GM19035 (cell line): ENCODE results near the gene MYBPH.

Experiments
- ATAC-seq: cut with Tn5 transposase; IDR thresholded peaks from one replicate; pipeline ENCODE4 v1.9.1; 2021; ENCODE audit not compliant: unreplicated experiment

MYBPH gene

DNA sequence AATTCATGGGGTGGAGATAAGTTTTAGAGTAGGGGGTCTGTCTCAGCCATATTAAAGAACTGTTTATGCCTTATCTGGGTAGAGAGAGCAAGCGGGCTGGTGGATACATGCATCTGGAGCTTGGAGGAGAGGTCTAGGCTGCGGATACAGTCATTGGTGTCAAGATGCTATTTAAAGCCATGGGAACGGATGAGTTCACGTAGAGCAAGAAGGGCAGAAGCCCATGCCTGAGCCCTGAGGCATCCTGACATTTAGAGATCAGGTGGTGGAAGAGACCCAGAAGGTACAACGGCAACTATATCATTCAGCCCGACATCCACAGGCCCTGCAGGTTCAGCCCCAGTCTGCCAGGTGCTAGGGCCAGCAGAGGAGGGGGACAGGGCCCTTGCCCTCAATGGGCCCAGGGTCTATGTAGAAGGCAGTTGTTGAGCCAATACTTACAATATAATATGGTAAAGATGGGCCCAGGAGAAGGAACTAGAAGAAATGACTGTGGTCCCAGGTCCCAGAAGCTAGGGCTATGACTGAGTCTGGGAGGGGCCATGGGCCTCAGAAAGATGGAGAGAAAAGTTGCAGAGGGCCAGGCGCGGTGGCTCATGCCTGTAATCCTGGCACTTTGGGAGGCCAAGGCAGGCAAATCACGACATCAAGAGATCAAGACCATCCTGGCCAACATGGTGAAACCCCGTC lies 26.0 kb upstream of the MYBPH start:
- no peak for ATAC-seq

DNA sequence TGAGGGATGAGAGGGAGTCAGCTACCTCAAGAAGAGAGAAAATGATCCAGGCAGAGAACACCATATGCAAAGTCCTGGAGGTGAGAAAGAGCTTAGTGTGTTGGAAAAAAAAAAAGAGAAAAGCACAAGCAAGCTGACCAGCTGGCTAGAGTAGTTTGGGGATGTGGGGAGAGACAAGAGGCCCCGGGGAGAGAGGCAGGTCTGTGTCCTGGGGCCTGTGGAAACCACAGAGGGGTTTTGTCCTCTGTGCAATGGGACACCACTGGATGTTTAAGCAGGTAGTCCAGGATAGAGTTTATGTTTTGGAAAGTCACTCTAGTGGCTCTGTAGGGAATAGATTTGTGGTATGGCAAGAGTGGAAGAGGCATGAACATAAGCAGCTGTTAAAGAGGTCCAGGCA lies 25.3 kb upstream of the MYBPH start:
- no peak for ATAC-seq

DNA sequence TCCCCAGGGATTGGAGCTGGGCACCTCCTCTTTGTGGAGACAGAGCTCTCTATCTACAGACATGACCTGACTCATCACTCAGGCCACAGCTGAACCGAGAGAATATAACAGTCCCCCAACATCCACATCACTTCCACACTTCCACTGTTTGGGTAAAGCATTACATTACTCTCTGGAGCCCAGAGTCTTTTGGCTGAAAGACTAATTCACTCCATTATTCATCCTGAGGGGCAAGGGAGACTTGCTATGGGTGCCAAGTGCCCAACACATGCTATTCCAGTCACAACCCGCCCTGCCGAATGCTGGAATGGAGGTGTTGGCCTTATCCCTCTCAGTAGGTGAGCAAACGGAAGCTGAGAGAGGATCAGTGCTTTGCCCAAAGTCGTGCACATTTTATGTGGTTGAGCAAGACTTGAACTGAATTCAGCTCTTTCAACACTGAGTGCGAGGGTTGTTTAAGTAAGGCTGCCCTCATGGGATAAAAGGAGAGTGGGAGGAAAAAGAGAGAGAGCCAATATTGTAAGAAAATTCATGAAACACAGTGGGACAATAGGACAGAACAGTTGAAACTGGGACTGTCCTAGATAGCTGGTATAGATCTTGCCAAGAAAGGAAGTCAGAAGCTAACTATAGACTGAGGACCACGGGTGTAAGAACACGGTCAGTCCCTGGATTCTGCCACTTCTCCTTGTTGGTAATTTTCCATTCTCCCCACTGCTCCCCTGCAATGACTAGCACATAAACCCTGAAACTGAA lies 24.4 kb upstream of the MYBPH start:
- no peak for ATAC-seq

GRCh38 chr1:203199481-203199815 lies 23.8 kb upstream of the MYBPH start:
- no peak for ATAC-seq

- ATAC-seq = no peak
Observed at GRCh38 chr1:203199002-203199401, 23.4 kb upstream of the MYBPH start.

- ATAC-seq = no peak
Observed at GRCh38 chr1:203197625-203198024, 22.0 kb upstream of the MYBPH start.

DNA sequence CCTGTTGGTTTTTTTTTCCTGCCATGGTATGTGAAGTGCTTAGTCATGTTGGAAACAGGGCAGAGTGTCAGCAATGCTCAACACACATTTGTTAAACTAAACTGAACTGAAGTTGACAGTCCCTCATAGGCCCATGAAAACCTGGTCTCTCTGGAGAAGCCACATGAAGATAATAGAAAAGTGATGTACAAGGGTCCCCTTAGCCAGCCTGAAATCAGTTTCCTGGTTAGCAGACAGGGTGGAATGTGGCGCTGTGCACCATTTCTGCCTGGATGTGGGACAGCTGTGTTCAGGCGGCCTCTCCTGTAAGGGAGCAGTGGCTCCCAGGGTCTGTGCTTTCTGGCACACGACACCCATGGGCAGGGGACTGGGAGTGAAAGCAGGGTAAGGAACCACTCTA lies 20.7 kb upstream of the MYBPH start:
- ATAC-seq = no peak

DNA sequence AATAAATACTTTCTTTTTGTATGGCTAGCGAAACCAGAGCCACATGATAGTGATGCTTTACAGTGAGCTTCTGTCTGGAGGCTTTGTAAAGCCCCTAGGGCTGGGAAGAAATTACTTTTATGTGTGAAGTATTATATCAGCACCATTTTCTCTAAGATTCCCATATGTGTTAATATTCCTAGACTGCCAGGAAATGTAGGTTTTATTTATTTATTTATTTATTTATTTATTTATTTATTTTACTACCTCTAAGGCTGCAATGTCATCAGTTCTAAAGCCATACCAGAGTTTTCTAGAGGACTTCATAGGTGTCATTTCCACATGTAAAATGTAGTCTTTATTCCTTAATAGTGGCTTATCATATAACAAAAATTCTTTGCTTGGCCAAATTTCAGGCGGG lies 15.3 kb upstream of the MYBPH start:
- ATAC-seq = no peak

DNA sequence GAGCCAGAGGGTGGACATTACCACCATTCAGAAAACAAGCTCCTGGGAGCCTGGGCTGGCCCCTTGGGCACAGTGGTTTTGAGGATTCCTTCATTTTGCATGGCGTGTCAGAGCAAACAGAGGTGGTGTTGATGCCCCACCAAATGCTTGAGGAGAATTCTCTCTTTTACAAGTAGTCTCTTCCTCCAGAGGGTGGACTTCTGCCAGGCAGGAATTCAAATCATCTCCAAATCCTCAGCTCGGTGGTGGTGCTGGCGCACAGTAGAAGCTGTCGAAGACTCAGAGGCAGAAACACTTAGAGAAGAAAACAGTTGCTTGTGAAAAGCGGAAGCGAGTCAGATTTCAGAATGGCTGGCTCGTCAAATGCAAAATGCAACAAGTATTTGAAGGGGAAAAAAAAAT lies 14.3 kb upstream of the MYBPH start:
- no peak for ATAC-seq

DNA sequence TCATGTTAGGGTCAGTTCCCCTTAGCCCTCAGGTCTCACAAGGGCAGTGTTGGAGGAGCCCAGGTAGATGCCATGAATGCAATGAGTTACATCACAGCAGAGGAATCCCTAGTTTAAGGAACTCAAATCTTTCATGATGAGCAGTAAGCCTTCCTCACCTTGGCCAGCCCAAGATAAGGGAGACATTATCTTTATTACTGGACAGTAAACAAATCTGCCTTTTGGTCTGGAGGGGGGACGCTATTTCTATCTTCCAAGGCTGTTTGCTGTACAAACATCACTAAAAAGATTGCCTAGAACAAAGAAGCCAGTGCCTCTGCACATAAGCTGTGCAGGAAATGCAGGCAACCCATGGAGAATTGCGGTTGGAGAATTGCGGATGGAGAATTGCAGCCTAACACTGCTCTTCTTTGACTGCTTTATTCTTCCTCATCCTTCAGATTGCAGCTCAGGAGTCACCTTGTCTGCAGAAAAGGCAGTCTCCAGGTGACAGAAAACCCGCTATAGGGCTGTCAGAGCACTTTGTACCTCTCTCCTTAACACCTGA lies 13.1 kb upstream of the MYBPH start:
- ATAC-seq = no peak

DNA sequence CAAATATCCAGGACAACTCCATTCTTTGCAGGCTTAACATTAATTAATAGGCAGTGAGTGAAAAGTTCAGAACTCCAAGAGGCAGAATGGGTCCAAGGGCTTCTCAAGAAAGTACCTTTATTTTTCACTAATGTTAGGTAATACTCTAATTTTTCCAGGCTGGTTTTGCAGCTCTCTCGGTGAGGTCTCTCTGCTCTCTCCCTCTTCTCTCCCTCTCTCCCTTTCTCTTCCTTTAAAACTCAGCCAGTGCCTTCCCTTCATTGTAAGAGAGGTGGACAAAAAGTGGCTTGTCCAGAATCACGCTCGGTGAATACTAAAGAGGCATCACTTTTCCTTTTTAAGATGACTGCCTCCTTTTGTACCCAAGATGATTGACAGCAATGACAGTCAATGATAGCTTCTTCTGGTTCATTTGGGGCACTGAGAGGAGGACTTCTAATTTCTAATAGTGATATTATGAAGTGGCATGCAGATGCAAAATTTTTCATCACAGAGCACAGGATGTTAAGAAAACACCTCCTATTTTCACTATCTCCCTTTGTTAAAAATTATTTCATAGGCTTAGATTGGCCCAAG lies 12.2 kb upstream of the MYBPH start:
- no peak for ATAC-seq

DNA sequence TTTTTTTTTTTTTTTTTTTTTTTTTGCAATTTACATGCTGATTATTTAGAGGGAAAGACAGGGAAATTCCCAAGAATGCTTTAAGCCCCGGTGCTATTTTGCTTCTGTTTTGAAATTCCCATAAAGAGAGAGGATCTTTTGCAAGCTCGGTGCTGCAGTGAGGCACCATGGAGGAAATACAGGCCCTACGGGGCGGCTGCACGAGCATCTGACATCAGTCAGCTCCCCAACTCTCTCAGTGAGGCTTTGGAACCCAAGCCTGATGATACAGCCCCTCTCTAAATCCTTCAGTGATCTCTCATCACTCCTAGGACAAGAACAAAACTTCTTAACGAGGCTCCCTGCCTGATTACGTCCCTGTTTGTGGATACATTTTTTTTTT lies 11.7 kb upstream of the MYBPH start:
- ATAC-seq = no peak

- ATAC-seq = no peak
Observed at GRCh38 chr1:203186446-203187303, 11.0 kb upstream of the MYBPH start, which contains the start of gene CHI3L1. CHI3L1 (minus strand) TSS chr1:203186704; CDS start chr1:203186623, 81 bp downstream.

- ATAC-seq = no peak
Observed at GRCh38 chr1:203186091-203186445, 10.4 kb upstream of the MYBPH start.

DNA sequence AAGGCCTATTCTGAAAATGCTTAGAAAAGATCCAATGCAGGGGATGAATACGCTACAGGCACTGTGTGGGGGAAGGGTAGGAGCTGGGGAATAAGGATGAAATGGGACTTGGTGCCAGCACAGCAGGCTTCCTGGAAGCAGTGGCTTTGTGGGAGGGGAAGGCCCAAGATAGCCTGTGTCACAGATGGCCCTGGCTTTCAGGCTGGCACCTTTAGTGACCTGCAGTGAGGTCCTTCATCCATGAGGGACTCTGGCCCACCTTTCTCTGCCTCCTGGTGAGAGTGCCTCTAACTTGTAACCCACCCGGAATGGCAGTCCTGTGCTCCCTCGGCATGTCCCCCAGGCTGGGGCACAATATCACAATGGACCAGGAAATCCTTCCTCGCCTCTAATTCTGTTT lies 10.0 kb upstream of the MYBPH start:
- ATAC-seq = no peak

DNA sequence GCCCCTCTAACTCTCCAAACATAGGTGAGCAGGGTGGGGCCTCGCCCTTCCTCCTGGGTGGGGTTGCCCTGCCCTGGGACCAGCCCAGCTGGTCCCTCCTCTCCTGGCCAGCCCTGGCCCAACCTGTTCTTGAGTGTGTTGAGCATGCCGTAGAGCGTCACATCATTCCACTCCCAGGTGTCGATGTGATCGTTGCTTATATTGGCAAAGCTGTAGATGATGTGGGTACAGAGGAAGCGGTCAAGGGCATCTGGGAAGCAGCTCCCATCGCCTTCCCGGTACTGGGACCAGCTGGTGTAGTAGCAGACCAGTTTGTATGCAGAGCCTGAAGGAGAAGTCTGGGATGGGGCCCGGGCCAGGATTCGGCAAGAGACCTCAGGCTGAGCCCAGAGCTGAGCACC lies 9.4 kb upstream of the MYBPH start:
- no peak for ATAC-seq

DNA sequence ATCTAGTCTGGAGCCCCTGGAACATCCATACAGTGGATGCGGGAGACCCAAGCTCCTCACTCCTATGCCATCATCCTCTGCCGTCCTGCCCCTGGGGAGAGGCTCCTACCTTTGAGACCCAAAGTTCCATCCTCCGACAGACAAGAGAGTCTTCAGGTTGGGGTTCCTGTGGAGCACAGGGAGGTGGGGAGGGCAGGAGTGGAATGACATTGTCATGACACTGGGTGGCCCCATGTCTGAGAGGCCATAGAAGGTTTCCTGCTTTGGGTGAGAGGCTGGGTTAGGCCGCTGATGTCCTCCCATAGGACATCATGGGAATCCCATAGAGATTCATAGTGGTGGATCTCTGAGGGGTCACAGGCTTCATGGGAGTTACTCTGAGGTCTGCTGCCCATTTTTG lies 8.8 kb upstream of the MYBPH start:
- ATAC-seq = no peak

- no peak for ATAC-seq
Observed at GRCh38 chr1:203183828-203184227, 8.2 kb upstream of the MYBPH start.

- ATAC-seq = no peak
Observed at GRCh38 chr1:203182387-203182953, 6.8 kb upstream of the MYBPH start.

DNA sequence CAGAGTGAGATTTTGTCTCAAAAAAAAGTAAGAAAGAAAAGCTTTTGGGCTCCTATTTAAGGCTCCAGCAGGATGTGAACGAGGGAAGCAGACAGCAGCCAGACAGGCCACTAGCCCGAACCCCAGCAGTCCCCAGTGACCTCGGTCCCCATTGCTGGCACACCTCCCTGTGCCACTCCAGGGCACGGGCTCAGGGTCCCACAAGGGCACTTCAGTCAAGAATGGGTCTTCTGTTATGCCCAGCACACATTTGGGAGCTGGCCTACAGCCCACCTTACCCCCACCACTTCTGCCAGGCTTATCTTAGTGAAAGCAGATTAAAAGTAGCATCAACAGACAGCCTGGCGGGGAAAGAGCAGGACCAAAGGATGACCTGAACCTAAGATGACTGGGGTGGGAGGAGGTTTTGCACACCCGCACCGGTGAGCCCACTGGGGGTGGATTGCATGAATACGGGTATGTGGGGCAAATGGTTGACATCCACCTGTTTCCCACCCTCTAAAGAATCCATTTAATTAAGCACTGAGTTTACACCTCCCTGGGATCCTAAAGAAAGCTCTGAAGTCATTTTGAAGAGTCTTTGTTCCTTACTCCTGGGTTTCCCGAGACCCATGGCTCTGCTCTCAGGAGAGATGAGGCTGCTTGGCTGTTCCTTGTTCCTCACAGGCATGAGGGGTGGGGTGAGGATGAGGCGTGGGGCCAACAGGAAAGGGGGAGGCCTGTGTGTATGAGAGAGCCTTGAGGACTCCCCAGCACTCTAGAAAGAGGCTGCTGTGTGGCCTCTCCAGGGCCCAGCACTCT lies 6.2 kb upstream of the MYBPH start:
- ATAC-seq = no peak
